HG02571 (cell line): Measurements from ENCODE around the gene APOO.
"Not testable (repeated sequence)": the region's sequence is repeated elsewhere in the genome, so short reads cannot be mapped to it uniquely, and the experiment has no call there.

ENCODE experiments used
- ATAC-seq: cut with Tn5 transposase; IDR thresholded peaks from one replicate; pipeline ENCODE4 v1.9.1; 2021; ENCODE audit warnings: mild to moderate bottlenecking, moderate library complexity; ENCODE audit not compliant: unreplicated experiment

The APOO gene

GRCh38 chrX:23861952-23862351 is 45.8 kb downstream of the APOO start:
- not testable (repeated sequence) for ATAC-seq

DNA sequence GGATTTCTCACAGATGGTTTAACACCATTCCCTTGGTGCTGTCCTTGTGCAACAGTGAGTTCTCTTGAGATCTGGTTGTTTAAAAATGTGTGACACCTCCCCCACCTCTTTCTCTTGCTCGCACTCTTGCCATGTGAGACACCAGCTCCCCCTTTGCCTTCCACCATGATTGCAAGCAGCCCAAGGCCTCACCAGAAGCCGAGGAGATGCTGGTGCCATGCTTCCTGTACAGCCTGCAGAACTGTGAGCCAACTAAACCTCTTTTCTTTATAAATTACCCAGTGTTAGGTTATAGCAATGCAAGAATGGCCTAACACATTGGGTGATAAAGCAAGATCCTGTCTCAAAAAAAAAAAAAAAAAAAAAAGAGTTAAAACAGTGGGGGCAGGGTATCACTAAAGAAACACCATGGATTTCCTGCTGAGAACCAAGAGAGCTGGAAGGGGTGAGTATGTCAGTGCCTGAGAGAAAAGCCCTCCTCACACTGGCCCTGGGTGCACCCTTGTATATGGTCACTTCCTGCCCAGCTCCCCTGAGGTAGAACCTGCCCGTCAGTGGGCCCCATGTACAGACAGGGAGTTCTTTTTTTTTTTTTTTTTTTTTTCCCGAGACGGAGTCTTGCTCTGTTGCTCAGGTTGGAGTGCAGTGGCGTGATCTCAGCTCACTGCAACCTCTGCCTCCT is 46.4 kb downstream of the APOO start:
- ATAC-seq: no peak

DNA sequence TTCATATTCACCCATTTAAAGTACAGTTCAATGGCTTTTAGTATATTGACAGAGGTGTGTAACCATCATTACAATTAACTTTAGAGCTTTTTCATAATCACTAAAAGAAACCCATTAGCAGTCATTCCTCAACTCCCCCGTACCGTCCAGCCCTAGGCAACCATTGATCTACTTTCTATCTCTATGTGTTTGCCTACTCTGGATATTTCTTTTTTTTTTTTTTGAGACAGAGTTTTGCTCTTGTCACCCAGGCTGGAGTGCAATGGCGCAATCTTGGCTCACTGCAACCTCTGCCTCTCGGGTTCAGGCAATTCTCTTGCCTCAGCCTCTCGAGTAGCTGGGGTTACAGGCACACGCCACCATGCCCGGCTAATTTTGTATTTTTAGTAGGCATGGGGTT is 48.5 kb downstream of the APOO start:
- not testable (repeated sequence) for ATAC-seq

DNA sequence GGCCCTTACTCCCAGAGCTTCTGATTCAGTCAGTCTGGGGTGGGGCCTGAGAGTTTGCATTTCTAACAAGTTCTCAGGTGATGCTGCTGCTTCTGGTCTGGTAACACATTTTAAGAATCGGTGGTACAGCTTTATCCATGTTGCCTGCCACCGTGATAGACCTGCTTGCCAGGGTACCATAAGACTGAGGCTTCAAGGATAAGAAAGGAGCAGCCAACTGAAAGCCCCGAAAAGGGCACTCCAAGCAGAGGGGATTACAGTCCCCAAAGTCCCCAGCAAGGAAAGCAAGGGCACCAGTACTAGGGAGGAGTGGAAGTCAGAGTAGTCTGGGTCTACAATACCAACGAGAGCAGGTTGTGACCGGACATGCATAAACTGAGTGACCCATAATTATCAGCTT is 49.8 kb downstream of the APOO start:
- no peak for ATAC-seq

DNA sequence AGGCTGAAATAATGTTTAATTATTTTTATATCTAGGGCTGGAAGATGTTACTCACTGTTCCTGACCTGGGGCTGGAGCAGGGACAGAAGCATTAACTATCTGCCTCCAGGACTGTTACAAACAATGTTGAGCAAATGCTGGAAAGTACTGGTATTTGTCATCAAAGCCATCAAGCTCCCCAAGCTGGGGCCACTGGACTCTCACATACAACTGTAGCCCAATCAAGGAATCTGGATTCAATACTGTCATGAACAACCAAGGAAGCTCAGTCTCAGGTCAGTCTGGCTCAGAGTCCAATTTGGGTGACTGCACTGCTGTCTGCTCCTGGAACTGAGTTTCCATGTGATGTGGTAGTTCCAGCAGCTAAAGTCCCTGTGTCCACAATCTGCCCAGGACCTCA is 50.4 kb downstream of the APOO start:
- no peak for ATAC-seq

- no peak for ATAC-seq
Observed at GRCh38 chrX:23855569-23855968, 52.2 kb downstream of the APOO start.

- no peak for ATAC-seq
Observed at GRCh38 chrX:23854945-23855344, 52.8 kb downstream of the APOO start.

GRCh38 chrX:23854122-23854521 is 53.6 kb downstream of the APOO start:
- no peak for ATAC-seq

GRCh38 chrX:23851544-23851943 is 56.2 kb downstream of the APOO start:
- no peak for ATAC-seq

- ATAC-seq: no peak
Observed at GRCh38 chrX:23849241-23849640, 58.5 kb downstream of the APOO start.

GRCh38 chrX:23845351-23845817 is 62.4 kb downstream of the APOO start:
- no peak for ATAC-seq

- ATAC-seq: no peak
Observed at GRCh38 chrX:23844502-23845138, 63.1 kb downstream of the APOO start.

- ATAC-seq: no peak
Observed at GRCh38 chrX:23841847-23842522, 65.8 kb downstream of the APOO start.

- ATAC-seq: no peak
Observed at GRCh38 chrX:23840674-23841073, 67.1 kb downstream of the APOO start.

GRCh38 chrX:23838953-23839352 is 68.8 kb downstream of the APOO start:
- no peak for ATAC-seq

- no peak for ATAC-seq
Observed at GRCh38 chrX:23832721-23833120, 75.0 kb downstream of the APOO start.

- ATAC-seq: no peak
Observed at GRCh38 chrX:23828881-23829280, 78.9 kb downstream of the APOO start.

GRCh38 chrX:23826653-23827052 is 81.1 kb downstream of the APOO start:
- ATAC-seq: no peak

DNA sequence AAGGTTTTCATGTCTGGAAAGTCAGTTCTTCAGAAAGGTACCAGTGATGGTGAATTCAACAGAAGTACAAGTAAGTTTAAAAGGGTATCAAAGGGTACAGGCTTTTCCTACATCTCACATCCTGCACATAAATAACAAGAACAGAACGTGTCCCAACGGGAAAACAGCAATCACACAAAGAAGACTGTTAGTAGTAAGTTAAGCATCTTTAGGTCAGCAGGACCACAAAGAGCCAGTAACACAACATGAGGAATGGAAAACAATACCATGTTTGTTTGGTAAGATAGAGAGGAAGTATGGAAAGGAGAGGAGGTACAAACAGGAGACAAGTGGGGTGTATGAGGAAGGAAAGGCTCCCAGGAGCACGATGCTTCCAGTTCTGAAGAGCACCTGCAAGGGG is 81.5 kb downstream of the APOO start:
- ATAC-seq: no peak

- ATAC-seq: no peak
Observed at GRCh38 chrX:23825675-23826074, 82.1 kb downstream of the APOO start.

- no peak for ATAC-seq
Observed at GRCh38 chrX:23822841-23823240, 84.9 kb downstream of the APOO start.

DNA sequence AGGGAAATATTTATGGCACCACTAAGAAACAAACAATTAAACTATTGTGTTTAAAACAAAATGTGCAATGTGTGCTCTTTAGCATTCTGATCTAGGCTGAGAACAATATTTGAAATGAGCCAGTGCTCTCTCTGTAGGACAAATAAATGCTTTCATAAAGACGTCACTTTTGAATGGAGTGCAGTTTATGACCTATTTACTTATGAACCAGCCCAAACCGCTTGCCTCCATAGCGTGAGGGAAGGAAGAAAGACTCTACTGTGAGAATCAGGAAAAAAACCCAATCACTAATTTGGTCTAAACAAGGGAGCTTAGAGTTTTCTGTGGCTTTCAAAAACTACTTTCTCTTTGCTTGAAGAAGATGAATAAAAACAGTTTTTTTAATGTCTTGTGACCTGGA is 85.3 kb downstream of the APOO start:
- no peak for ATAC-seq
